Right ventricle myocardium inferior (tissue), 1 donor: Measurements from ENCODE around the gene CDHR3. TPM values are rescaled to one million over a fixed set of nuclear protein-coding genes. Genes with fewer than 3 reads are reported as not detected.
"Not testable (repeated sequence)": the region's sequence is repeated elsewhere in the genome, so short reads cannot be mapped to it uniquely, and the experiment has no call there.

Source experiments
- ATAC-seq: fragments of 200-7000 bp; cut with Tn5 transposase; one replicate; pipeline ENCODE4 v1.9.1; 2020; ENCODE audit warnings: mild to moderate bottlenecking, moderate library complexity
- DNase-seq: peaks from one replicate; pipeline ENCODE4 v3.0.0; 2021; ENCODE audit errors: missing footprints
- intact Hi-C: fragments of 100-400 bp; cut with DNase I; formaldehyde crosslinking; loops from one replicate; pipeline ENCODE4 v1.11.0; 2022
- total RNA-seq: library from RNA; stranded (reverse); fragmentation: NEBNext Ultra II Directional; extraction: Animal tissue kit (Norgen Biotek cat#: 25700); gene quantifications from one replicate; pipeline ENCODE4 v1.2.1, GENCODE V29; 2021
- donor health status: DM: no; HTN: yes; CAD: no; lungs with severe emphysema.

Gene CDHR3
- total RNA-seq, 1 donor from 2014 or later = 3.6 TPM

DNA sequence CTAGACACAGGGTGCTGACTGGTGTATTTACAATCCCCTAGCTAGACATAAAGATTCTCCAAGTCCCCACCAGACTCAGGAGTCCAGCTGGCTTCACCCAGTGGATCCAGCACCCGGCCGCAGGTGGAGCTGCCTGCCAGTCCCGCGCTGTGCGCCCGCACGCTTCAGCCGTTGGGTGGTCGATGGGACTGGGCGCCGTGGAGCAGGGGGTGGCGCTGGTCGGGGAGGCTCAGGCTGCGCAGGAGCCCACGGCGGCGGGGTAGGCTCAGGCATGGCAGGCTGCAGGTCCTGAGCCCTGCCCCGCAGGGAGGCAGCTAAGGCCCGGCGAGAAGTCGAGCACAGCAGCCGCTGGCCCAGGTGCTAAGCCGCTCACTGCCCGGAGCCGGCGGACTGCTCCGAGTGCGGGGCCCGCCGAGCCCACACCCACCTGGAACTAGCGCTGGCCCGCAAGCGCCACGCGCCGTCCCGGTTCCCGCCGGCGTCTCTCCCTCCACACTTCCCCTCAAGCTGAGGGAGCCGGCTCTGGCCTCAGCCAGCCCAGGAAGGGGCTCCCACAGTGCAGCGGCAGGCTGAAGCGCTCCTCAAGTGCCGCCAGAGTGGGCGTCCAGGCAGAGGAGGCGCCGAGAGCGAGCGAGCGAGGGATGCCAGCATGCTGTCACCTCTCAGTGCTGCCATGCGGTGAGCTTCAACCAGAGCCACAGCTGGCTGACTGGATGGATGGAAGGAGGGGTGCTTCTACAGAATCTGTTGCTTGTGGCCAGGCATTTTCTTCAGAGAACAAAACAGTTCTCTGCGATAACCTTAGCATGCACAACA, 7.2 kb upstream of the CDHR3 start:
- intact Hi-C loops, DNase-seq, ATAC-seq: not testable (repeated sequence)

DNA sequence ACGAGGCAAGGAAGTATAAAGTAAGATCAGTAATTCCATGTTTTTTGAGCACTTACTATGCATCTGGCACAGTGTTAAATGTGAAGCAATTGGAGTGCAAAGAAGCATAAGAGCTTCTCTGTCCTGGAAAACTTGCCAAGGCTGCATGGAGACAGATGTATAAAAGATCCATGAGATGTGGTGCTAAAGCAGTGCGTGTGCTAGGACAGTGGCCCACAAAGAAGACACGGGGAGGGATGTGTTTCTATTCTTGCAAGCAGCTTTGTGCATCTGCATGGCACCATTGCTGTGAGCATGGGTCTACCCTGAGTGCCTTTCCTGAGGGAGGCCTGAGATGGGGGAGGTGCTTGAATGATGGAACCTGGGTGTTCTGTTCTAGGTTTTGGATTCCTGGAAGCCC, 5.1 kb upstream of the CDHR3 start:
- intact Hi-C loops = no loop called here
- no peak for ATAC-seq

DNA sequence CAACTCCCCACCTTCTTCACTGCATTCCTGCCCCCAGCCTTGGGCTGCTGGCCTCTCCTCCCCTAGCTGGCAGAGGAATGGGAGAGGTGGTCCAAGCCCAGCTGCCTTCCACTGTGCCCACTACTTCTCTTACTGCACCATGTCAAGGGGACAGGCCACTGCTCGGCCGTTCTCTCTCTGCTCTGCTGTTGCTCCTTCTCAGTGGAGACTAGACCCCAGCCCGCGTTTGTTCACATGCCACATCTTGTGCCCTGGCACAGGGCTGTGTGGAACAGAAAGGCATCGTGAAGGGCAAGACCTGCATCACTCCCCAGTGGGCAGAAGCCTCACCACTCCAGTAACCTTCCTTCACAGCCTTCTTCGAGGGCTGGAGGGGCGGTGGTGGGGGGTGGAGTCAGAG, 711 bp upstream of the CDHR3 start:
- no peak for ATAC-seq

More for the DNA sequence above, 5.1 kb upstream of the CDHR3 start:
- peak; percentile 33 for DNase-seq

GRCh38 chr7:105971845-105972244, 8.8 kb downstream of the CDHR3 start:
- intact Hi-C loops = no loop called here
- no peak for DNase-seq
- no peak for ATAC-seq

More for the DNA sequence above, 711 bp upstream of the CDHR3 start:
- DNase-seq = no peak
- intact Hi-C loops = no loop called here

DNA sequence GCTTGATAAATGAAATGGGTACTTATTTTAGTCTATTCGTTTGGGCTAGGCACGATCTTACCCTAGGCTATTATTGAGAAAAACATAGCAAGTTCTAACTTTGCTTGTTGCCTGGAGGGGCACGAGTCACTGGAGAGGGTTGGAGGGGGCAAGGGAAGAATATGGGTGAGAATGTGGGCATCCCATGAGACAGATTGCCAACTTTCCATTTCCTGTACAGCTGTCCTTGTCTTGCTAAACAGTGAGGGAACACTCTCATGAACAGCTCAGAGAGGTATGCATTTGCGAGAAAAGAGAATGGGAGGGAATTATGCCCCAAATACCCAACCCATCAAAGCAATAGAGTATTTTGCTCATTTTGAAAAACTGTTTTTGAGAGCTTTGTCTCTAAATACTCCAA, 9.2 kb downstream of the CDHR3 start:
- DNase-seq (no peak), ATAC-seq (no peak)
- intact Hi-C loops = no loop called here

DNA sequence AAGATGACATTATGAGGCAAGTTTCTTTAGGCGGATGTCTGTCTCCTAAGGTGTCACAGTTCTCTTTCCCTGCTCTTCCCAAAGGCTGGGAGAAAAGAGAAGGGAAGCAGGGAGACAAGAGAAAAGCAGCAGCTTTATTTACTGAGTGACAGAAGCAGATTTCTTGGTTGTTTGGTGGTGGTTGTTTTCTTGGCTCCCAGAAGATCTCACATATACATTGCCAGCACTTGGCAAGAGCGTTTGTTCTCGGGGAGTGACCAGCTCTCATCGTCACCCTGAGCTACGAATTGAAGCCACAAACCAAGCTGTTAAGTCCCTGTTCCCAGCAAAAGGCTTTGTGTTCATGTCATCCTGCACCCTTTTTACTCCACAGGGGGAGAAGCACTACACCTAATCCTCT, 11.4 kb downstream of the CDHR3 start:
- DNase-seq = no peak
- ATAC-seq = no peak
- intact Hi-C loops = no loop called here

GRCh38 chr7:105975770-105976417, 12.8 kb downstream of the CDHR3 start:
- DNase-seq (no peak), ATAC-seq (no peak)
- intact Hi-C loops = no loop called here

DNA sequence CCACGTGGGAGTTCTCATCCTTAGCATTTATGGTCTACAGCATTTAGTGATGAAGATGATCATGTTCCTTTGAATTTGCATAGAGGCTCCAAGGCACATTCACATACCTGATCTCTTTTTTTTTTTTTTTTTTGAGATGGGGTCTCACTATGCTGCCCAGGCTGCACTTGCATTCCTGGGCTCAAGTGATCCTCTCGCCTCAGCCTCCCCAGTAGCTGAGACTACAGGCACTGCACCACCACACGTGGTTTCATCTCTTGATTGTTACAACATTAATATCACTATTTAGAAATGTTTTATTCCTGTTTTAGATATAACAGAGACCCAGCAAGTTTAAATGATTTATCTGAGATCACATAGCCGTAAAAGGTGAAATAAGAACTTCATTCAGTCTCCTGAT, 13.8 kb downstream of the CDHR3 start:
- DNase-seq = no peak
- ATAC-seq = no peak
- intact Hi-C loops = no loop called here

DNA sequence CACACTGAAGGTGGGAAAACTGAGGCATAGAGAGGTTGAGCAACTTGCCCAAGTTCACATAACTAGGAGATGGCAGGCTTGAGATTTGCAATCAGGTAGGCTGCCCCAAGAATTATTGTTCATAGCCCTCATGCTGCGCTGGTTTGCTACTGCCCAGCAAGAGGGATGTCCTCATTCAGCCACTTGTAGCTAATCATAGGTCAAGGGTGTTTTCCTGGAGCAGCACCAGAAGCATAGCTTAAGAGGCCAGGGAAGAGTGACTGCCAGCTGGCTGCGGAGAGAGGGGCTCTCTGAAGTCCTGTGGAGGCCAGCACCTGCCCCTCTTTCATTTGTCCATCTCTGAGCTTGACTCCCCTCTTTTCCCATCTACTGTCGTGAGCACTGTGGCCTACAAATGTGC, 15.0 kb downstream of the CDHR3 start:
- DNase-seq = no peak
- intact Hi-C loops = loop anchor here (2.0 kb wide), 1 partner anchor 43 kb away; no protein-coding TSS in a partner anchor
- peak; percentile 81 for ATAC-seq

GRCh38 chr7:105978974-105979373, 15.9 kb downstream of the CDHR3 start:
- intact Hi-C loops = loop anchor here (2.0 kb wide), 1 partner anchor 44 kb away; no protein-coding TSS in a partner anchor
- DNase-seq (no peak), ATAC-seq (no peak)

DNA sequence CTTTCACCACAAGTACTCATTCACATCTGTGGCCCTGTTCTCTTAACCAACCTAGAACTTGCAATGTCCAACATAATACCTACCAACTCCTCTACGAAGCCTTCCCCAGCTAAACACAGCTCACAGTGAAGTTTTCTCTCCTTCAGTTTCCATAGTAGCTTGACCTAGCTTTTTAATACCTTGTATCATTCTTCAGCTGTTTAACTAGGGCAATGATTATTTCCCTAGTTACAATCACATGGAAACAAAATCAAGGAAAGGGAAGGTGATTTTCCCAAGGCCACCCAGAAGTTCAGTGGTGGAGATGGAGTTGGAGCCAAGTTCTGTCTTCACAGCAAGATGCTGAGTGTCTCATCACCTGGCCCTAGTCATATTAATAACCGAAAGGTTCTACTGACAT, 16.3 kb downstream of the CDHR3 start:
- DNase-seq = no peak
- intact Hi-C loops = loop anchor here (2.0 kb wide), 1 partner anchor 45 kb away; no protein-coding TSS in a partner anchor
- no peak for ATAC-seq

GRCh38 chr7:105980645-105981396, 17.8 kb downstream of the CDHR3 start:
- intact Hi-C loops = no loop called here
- DNase-seq (no peak), ATAC-seq (no peak)

GRCh38 chr7:105982388-105982787, 19.3 kb downstream of the CDHR3 start:
- DNase-seq (no peak), ATAC-seq (no peak)
- intact Hi-C loops = no loop called here

DNA sequence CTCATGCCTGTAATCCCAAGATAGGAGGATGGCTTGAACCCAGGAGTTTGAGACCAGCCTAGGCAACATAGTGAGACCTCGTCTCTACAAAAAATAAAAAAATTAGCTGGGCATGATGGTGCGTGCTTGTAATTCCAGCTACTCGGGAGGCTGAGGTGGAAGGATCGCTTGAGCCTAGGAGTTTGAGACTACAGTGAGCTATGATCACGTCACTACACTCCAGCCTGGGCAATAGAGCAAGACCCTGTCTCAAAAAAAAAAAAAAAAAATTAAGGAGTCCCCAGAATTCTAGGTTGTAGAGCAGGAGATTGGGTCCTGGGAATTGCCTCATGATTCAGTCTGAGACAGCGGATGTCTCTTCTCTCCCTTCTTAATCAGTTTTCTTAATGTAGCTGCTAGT, 21.7 kb downstream of the CDHR3 start:
- DNase-seq, ATAC-seq, intact Hi-C loops: not testable (repeated sequence)

GRCh38 chr7:105985229-105985628, 22.2 kb downstream of the CDHR3 start:
- intact Hi-C loops = no loop called here
- no peak for ATAC-seq
- DNase-seq = no peak

DNA sequence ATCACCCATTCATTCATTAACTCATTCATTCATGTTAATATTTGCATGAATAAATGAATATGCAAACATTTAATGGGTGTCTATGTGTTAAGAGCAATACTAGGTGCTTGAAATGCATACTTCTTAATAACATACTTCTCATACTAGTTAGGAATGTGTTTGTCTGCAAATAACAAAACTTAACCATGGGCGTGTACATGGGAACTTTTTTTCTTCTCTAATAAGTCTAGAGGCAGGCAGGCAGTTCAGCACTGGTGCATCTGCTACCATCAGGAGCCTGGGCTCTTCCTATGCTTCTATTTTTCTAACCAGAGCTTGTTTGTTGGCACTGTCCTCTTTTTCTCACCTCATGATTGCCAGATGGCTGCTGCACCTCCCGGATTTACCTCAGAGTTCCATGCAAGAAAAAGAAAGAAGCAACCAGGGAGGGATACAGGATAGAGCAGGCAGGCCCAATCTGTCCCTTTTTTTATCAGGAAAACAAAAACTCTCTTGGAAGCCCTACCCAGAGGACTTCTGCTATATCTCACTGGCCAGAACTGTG, 22.7 kb downstream of the CDHR3 start:
- peak; percentile 28 for ATAC-seq
- DNase-seq = no peak
- intact Hi-C loops = no loop called here

GRCh38 chr7:105987046-105987445, 24.0 kb downstream of the CDHR3 start:
- DNase-seq (no peak), ATAC-seq (no peak)
- intact Hi-C loops = no loop called here

DNA sequence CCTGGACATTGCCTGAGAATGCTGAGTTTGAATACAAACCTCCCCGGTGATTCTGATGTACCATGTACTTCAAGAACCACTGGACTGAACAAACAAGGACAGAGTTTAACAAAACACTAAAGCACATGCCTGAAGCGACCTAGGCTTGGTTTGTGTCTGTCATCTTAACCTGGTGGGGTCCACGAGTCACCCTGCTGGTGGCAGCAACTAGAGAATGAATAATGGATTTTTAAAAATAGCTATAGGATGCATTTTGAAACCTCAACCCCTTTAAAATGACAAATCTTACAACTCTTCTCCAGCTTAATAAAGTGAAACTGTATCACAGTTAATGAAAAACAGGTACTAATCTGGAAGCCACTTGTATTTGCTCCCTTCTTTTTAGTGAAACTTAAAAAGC, 25.2 kb downstream of the CDHR3 start:
- intact Hi-C loops = no loop called here
- ATAC-seq (no peak), DNase-seq (no peak)

GRCh38 chr7:105989191-105989590, 26.1 kb downstream of the CDHR3 start:
- no peak for ATAC-seq
- no peak for DNase-seq
- intact Hi-C loops = no loop called here
